OCI-LY3 (cell line): ENCODE measurements around the gene REEP1.

Experiments used
- EZH2phosphoT487 ChIP-seq: fragments of 200-600 bp; shearing (Covaris generic); IDR thresholded peaks from 2 replicates; pipeline ENCODE4 v1.6.1; 2018; ENCODE audit warnings: antibody characterized with exemption, mixed run types, low read depth
- TF ChIP-seq, protein P1 (sequence below): fragments of 200-600, 300-600 bp; sonication (generic); IDR thresholded peaks from 2 replicates; pipeline ENCODE4 v1.5.1; 2014; ENCODE audit warnings: antibody characterized with exemption, low read length, low read depth

- TF ChIP-seq, protein P1, sequence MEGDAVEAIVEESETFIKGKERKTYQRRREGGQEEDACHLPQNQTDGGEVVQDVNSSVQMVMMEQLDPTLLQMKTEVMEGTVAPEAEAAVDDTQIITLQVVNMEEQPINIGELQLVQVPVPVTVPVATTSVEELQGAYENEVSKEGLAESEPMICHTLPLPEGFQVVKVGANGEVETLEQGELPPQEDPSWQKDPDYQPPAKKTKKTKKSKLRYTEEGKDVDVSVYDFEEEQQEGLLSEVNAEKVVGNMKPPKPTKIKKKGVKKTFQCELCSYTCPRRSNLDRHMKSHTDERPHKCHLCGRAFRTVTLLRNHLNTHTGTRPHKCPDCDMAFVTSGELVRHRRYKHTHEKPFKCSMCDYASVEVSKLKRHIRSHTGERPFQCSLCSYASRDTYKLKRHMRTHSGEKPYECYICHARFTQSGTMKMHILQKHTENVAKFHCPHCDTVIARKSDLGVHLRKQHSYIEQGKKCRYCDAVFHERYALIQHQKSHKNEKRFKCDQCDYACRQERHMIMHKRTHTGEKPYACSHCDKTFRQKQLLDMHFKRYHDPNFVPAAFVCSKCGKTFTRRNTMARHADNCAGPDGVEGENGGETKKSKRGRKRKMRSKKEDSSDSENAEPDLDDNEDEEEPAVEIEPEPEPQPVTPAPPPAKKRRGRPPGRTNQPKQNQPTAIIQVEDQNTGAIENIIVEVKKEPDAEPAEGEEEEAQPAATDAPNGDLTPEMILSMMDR = no peak
- TF ChIP-seq EZH2phosphoT487 = no peak
Observed at GRCh38 chr2:86238354-86238753, 99.1 kb downstream of the REEP1 start.
